ENCODE data around the gene MFAP2. TPM values are rescaled to one million over a fixed set of nuclear protein-coding genes. Genes with fewer than 3 reads are reported as not detected.
A peak's percentile ranks its signal among the peaks of the same experiment; 100 is the strongest.

The MFAP2 gene
- total and polyA plus RNA-seq, 2 experiments from 2014 or later = 129 to 255 TPM

GRCh38 chr1:17012775-17013490 lies 32.5 kb upstream of the MFAP2 start:
- Mint-ChIP-seq H3K4me1 (peaks cover 64% of the 10 kb centered on the region), H3K4me3 (peak overlapping the region; percentile 75), H3K27ac (peak overlapping the region; percentile 31; the same call in 1 of the 2 replicates), H3K9me3 (no peaks in the 10 kb centered on the region), H3K36me3 (ENCODE audit: low read depth) (peaks cover 5% of the 10 kb centered on the region; the same call in 2 of the 3 replicates), H3K27me3 (ENCODE audit: insufficient read depth, low read depth, poor library complexity) (peaks cover 27% of the 10 kb centered on the region)
- Histone ChIP-seq H3K4me2 (peak overlapping the region; percentile 80), H3K79me2 (replicated peaks; ENCODE audit: insufficient read depth) (peaks cover 9% of the 10 kb centered on the region), H3F3A (replicated peaks; ENCODE audit: low read depth) (peaks cover 16% of the 10 kb centered on the region; the same call in 1 of the 2 replicates), H3K36me3 (ENCODE audit: insufficient read depth) (no peaks in the 10 kb centered on the region), H2AFZ (no peak overlapping the region), H3K27me3 (ENCODE audit: insufficient read depth) (no peaks in the 10 kb centered on the region), H3K9me2 (ENCODE audit: insufficient read depth) (no peaks in the 10 kb centered on the region), H3K27ac (ENCODE audit: low read depth) (peak overlapping the region; percentile 76), H3K4me3 (peak overlapping the region; percentile 93; the same call in 1 of the 2 replicates), H3K4me1 (ENCODE audit: insufficient read depth) (peaks cover 45% of the 10 kb centered on the region), H4K20me1 (replicated peaks; ENCODE audit: insufficient read depth) (peaks cover 8% of the 10 kb centered on the region)
- ATAC-seq = peak; percentile 6
- TF ChIP-seq CTCF (conservative IDR thresholded peaks at IDR 0.05; ENCODE audit: low read depth in 2 of 2) = no peak
- no peak for TF ChIP-seq CREB1 (CRISPR knock-in tag; IDR thresholded peaks at IDR 0.05; ENCODE audit: low read depth)
- no peak for TF ChIP-seq POLR2AphosphoS5 (IDR thresholded peaks at IDR 0.05; ENCODE audit: low read depth)
- TF ChIP-seq ZNF331 (CRISPR knock-in tag; IDR thresholded peaks at IDR 0.05; ENCODE audit: low read depth) = no peak
- TF ChIP-seq ZNF114 (CRISPR knock-in tag; IDR thresholded peaks at IDR 0.05) = no peak
- TF ChIP-seq ZNF462 (CRISPR knock-in tag; IDR thresholded peaks at IDR 0.05) = no peak; the same call in 1 of the 2 replicates
- TF ChIP-seq REST (IDR thresholded peaks at IDR 0.05; ENCODE audit: unreplicated experiment) = no peak
- TF ChIP-seq EZH2 (IDR thresholded peaks at IDR 0.05; ENCODE audit: low read depth, unreplicated experiment) = no peak
- TF ChIP-seq ETS1 (IDR thresholded peaks at IDR 0.05) = no peak
- peak; percentile 71 for DNase-seq (ENCODE audit: low spot score)
